Transverse colon (tissue), 4 donors: ENCODE data around the gene RAC2. TPM values are rescaled to one million over a fixed set of nuclear protein-coding genes. Genes with fewer than 3 reads are reported as not detected.

Experiments
- DNase-seq: peaks from one replicate; pipeline ENCODE4 v3.0.0-alpha.2; 2019
- H3K27ac ChIP-seq, 4 donors: fragments of 200-600 bp; sonication (generic); 2 replicates each; pipeline ENCODE4 v1.5.1; 2016 to 2018; ENCODE audit warnings: inconsistent platforms in 4 of 4
- H3K27me3 ChIP-seq: fragments of 200-600 bp; sonication (generic); 2 replicates; pipeline ENCODE4 v1.5.1; 2017; ENCODE audit warnings: inconsistent platforms
- H3K36me3 ChIP-seq, 4 donors: fragments of 200-600 bp; sonication (generic); 2 replicates each; pipeline ENCODE4 v1.5.1; 2017 to 2019; ENCODE audit warnings: inconsistent platforms in 4 of 4
- H3K4me1 ChIP-seq, 4 donors: fragments of 200-600 bp; sonication (generic); 2 replicates each; pipeline ENCODE4 v1.5.1; 2017 to 2020; ENCODE audit warnings: inconsistent platforms in 4 of 4
- H3K4me3 ChIP-seq, 4 donors: fragments of 200-600 bp; sonication (generic); 1 replicate in 1 of 4; 2 replicates in 3 of 4; pipeline versions ENCODE4 v1.5.1 to v1.6.1; 2017 to 2019; ENCODE audit warnings: inconsistent platforms in 4 of 4
- H3K9me3 ChIP-seq, 2 donors: fragments of 200-600 bp; sonication (generic); 2 replicates each; pipeline ENCODE4 v1.5.1; 2017 to 2019; ENCODE audit warnings: inconsistent platforms in 2 of 2
- EP300 ChIP-seq: sonication (generic); formaldehyde crosslinking; IDR thresholded peaks from one replicate; pipeline ENCODE4 v1.6.1; 2017; ENCODE audit warnings: antibody characterized with exemption, low read depth
- POLR2A ChIP-seq: fragments of 450-650 bp; IDR thresholded peaks from one replicate; pipeline ENCODE4 v1.6.1; 2016; ENCODE audit warnings: antibody characterized with exemption, mild to moderate bottlenecking, moderate library complexity
- POLR2AphosphoS5 ChIP-seq, 3 donors: sonication (generic); formaldehyde crosslinking; IDR thresholded peaks; one replicate each; pipeline ENCODE4 v1.6.1; 2016; ENCODE audit warnings: antibody characterized with exemption in 3 of 3
- WGBS, 2 donors: methylation state at CpG; one replicate each; pipeline ENCODE4 v1.1.5; 2018; ENCODE audit warnings: low coverage in 1 of 2; 5-methylcytosine and 5-hydroxymethylcytosine counted together
- in situ Hi-C, 4 donors: fragments of 200-750 bp; cut with MboI; loops; one replicate each; pipeline versions ENCODE4 v1.15.0 to v1.15.1; 2017; ENCODE audit warnings: low sequenced_read_pairs in 3 of 4, low pct_ligation_motif_present in 1 of 4, low pct_unique_long_range_greater_than_20kb in 1 of 4
- intact Hi-C: fragments of 100-400 bp; cut with DNase I; formaldehyde crosslinking; loops from one replicate; pipeline ENCODE4 v1.15.1; 2023; ENCODE audit warnings: low total_unique reads
- total RNA-seq, 4 donors: library from RNA; depleted of rRNA; stranded (reverse); fragments of >200 nt; gene quantifications; one replicate each; pipeline ENCODE4 v1.1.0, GENCODE V29; 2016
- TF ChIP-seq, protein P1 (sequence below), 5 experiments: fragments of 200-600 bp in 3 of 5; fragments of 450-650 bp in 2 of 5; sonication (generic) in 3 of 5; IDR thresholded peaks; 1 replicate in 2 of 5; 2 replicates in 3 of 5; pipeline ENCODE4 v1.5.1; 2016 to 2017; ENCODE audit warnings: antibody characterized with exemption in 5 of 5, inconsistent platforms in 3 of 5, mild to moderate bottlenecking in 2 of 5, moderate library complexity in 1 of 5

RAC2 gene
- total RNA-seq, 4 donors from 2014 or later, result 5.2 to 36.3 (median 24.0) TPM

DNA sequence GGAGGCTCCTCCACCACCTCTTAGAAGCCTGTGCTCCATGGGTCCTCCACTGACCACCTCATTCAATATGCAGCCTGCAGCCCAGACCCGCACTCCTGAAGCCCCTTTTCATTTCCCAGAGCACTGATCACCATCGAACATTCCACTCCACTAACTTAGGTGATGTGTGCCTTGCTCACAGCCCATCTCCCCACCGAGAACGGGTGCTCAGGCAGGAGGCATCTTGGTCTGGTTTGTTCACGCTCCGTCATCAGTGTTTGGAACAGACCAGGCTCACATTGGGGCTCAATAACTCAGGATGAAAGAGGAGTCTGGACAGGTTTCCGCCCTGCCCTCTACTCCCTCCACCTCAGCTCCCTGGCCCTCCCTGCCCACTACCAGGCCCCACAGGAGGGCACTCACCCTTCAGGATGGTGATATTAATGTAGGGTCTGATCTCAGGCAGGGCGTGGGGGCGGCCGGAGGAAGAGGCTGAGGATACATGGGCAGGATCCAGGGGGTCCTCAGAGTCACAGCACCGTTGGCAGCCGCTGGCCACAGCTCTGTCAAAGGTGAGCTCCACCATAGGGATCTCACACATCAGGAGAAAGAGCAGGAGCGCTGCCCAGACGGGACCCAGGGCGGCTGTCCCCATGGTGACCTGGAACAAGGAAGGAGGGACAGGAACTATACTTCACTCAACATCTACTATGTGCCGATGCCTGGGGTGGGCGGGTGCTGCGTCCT lies 59.1 kb downstream of the RAC2 start:
- Histone ChIP-seq H3K4me1 (peaks cover 26 to 41% (median 35%) of the 10 kb centered on the region in 4 donors), H3K36me3 (no peaks in the 10 kb centered on the region), H3K9me3 (no peaks in the 10 kb centered on the region), H3K4me3 (no peak overlapping the region), H3K27me3 (no peaks in the 10 kb centered on the region), H3K27ac (no peak overlapping the region)
- in situ Hi-C loops (no loop called here), intact Hi-C loops (no loop called here)
- TF ChIP-seq POLR2AphosphoS5 (IDR thresholded peaks at IDR 0.05) (no peak), EP300 (no peak), POLR2A (no peak)
- TF ChIP-seq, protein P1, sequence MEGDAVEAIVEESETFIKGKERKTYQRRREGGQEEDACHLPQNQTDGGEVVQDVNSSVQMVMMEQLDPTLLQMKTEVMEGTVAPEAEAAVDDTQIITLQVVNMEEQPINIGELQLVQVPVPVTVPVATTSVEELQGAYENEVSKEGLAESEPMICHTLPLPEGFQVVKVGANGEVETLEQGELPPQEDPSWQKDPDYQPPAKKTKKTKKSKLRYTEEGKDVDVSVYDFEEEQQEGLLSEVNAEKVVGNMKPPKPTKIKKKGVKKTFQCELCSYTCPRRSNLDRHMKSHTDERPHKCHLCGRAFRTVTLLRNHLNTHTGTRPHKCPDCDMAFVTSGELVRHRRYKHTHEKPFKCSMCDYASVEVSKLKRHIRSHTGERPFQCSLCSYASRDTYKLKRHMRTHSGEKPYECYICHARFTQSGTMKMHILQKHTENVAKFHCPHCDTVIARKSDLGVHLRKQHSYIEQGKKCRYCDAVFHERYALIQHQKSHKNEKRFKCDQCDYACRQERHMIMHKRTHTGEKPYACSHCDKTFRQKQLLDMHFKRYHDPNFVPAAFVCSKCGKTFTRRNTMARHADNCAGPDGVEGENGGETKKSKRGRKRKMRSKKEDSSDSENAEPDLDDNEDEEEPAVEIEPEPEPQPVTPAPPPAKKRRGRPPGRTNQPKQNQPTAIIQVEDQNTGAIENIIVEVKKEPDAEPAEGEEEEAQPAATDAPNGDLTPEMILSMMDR (IDR thresholded peaks at IDR 0.05), result no peak
- DNase-seq, result no peak
- WGBS, 2 donors, result 91% methylated on average over 18 of the region's 18 CpGs; no CpG with 5 or more reads in 1 of the 2 donors

DNA sequence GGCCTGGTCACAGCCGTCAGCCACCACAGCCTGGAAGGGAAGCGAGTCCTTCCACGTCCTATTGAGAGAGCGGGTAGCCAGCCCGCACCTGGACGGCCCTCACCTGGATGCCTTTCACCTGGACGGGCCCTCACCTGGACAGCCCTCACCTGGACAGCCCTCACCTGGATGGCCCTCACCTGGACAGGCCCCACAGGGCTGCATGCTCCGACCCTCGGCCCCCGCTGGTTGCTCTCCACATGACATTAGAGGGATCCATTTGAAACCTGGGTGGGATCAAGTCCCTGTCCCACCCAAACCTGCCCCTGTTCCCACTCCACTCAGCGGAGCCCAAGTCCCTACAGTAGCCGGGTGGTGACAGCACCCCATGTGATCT lies 59.7 kb downstream of the RAC2 start:
- 100% methylated on average over 2 of the region's 12 CpGs; no CpG with 5 or more reads in 1 of the 2 donors for WGBS, 2 donors
- DNase-seq, result no peak
- Histone ChIP-seq H3K9me3 (no peaks in the 10 kb centered on the region), H3K27me3 (no peaks in the 10 kb centered on the region), H3K4me3 (no peak overlapping the region), H3K36me3 (no peaks in the 10 kb centered on the region), H3K4me1 (peaks cover 26 to 43% (median 36%) of the 10 kb centered on the region in 4 donors), H3K27ac (no peak overlapping the region)
- in situ Hi-C loops (no loop called here), intact Hi-C loops (no loop called here)
- no peak for TF ChIP-seq POLR2A

DNA sequence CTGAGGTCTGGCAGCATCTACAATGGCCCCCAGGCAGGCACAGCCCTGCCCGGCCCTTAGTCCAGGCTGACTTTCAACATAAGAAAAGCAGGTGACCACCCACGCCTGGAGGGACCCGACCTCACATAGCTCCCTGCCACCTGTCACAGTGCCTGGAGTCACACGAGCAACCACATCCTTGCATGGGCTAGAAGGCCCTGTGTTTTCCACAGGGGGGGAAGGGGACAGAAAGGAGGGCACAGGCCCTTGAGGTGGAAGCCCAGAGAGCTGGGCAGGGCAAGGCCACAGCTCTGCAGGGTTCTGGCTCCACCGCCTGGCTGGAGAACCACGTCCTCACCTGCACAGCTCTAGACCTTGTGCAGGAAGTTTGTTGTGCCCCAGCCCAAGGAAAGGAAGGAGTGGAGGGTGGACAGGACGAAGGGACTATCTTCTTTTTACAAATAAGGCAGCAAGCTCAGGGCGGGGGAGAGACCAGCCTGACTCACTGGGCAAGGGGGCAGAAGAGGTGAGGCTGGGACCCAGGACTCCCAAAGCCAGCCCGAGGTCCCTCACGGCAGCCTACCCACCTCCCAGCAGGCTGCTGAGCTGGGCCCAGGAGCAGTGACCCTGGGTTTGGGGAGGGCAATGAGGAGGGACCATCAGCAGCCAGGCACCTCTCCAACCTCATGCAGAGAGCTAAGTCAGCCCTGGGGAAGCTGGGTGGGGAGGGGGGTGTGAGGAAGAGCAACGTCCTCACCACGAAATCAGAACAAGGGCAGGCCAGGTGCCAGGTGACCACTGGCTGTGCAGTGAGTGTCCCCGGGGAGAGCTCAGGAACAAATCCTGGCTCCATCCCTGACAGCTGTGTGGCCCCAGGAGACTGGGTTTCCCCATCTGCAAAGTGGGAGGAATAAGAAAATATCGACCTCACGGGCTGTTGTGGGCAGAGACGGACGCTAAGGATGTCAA lies 60.4 kb downstream of the RAC2 start:
- intact Hi-C loops (no loop called here), in situ Hi-C loops (no loop called here)
- Histone ChIP-seq H3K9me3 (no peaks in the 10 kb centered on the region), H3K36me3 (no peaks in the 10 kb centered on the region), H3K27me3 (no peaks in the 10 kb centered on the region), H3K4me1 (peaks cover 31 to 43% (median 36%) of the 10 kb centered on the region in 4 donors), H3K4me3 (no peak overlapping the region), H3K27ac (no peak overlapping the region)
- 77 to 82% methylated on average over 3 to 17 of the region's 17 CpGs for WGBS, 2 donors
- TF ChIP-seq POLR2A (no peak), POLR2AphosphoS5 (IDR thresholded peaks at IDR 0.05) (no peak), EP300 (no peak)
- TF ChIP-seq, protein P1 (IDR thresholded peaks at IDR 0.05), result no peak
- DNase-seq, result no peak

DNA sequence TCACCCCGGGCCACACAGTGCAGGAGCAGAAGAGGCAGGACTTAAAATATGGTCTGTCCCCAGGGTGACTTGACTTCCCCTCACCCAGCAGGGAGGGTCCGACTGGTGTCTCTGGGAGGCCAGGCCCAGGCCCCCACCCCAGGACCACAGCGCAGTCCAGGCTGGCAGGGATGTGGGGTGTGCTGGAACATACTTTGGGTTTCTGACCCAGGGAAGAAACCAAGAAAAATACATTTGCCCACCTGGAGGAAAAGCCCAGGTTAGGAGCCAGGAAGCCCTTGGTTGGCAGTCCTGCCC lies 61.2 kb downstream of the RAC2 start:
- intact Hi-C loops, result no loop called here

More for the DNA sequence above, 61.2 kb downstream of the RAC2 start:
- TF ChIP-seq POLR2AphosphoS5 (IDR thresholded peaks at IDR 0.05), result no peak
- no peak for TF ChIP-seq POLR2A
- no peak for TF ChIP-seq EP300
- TF ChIP-seq, protein P1 (IDR thresholded peaks at IDR 0.05), result no peak
- Histone ChIP-seq H3K36me3 (no peaks in the 10 kb centered on the region), H3K27me3 (no peaks in the 10 kb centered on the region), H3K4me3 (no peak overlapping the region), H3K9me3 (no peaks in the 10 kb centered on the region), H3K27ac (no peak overlapping the region), H3K4me1 (peaks cover 31 to 43% (median 36%) of the 10 kb centered on the region in 4 donors)
- no peak for DNase-seq
- in situ Hi-C loops, result no loop called here
- 92% methylated on average over 3 of the region's 3 CpGs; no CpG with 5 or more reads in 1 of the 2 donors for WGBS, 2 donors
